ENCODE results near the gene CIDEA.

The CIDEA gene

DNA sequence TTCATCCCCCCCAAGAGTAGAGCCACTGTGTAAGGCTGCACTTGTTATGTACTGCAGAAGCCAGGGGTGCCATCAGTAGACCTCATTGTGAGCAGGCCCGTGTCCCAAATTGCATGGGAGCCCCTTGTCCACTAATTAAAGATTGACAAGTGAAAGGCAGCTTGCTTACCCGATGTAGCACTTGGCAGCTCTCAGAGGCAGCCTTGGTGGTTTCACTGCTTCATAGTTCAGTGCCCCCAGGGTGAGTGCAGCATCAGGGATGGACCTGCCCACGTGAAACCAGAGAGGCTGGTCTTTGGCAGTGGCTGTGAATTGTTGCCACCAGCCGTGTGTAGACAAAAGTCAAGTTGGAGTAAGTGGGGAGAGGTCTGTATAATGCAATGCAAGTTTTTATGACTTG, 67.2 kb downstream of the CIDEA start:
- no peak overlapping the region for H3K27ac ChIP-seq (ENCODE audit: low read length)
- H3K4me3 ChIP-seq (ENCODE audit: low read length) = no peak overlapping the region
- peaks cover 16% of the 10 kb centered on the region for H3K36me3 ChIP-seq (ENCODE audit: control insufficient read depth, insufficient read depth, low read length)
- H3K27me3 ChIP-seq (ENCODE audit: control insufficient read depth, insufficient read depth, low read length) = no peaks in the 10 kb centered on the region
- no peaks in the 10 kb centered on the region; the same call in 1 of the 2 replicates for H3K4me1 ChIP-seq (ENCODE audit: control insufficient read depth, insufficient read depth, low read length)
- DNase-seq (ENCODE audit: low read depth, low spot score) = no peak
- WGBS (ENCODE audit: insufficient coverage, insufficient read length) = no CpG with 5 or more reads among the region's 4 CpGs
- H3K9me3 ChIP-seq (ENCODE audit: control insufficient read depth, insufficient read depth, low read length) = no peaks in the 10 kb centered on the region

DNA sequence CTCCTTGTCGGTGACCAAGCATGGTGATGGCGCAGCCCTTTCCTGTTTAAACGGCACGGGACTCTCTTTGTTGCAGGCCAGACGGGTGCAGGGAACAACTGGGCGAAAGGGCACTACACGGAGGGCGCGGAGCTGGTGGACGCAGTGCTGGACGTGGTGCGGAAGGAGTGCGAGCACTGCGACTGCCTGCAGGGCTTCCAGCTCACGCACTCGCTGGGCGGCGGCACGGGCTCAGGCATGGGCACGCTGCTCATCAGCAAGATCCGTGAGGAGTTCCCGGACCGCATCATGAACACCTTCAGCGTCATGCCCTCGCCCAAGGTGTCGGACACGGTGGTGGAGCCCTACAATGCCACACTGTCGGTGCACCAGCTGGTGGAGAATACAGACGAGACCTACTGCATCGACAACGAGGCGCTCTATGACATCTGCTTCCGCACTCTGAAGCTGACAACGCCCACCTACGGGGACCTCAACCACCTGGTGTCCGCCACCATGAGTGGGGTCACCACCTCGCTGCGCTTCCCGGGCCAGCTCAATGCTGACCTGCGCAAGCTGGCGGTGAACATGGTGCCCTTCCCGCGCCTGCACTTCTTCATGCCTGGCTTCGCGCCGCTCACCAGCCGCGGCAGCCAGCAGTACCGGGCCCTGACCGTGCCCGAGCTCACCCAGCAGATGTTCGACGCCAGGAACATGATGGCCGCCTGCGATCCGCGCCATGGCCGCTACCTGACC, 71.0 kb downstream of the CIDEA start:
- WGBS (ENCODE audit: insufficient coverage, insufficient read length) = no CpG with 5 or more reads among the region's 58 CpGs
- H3K27ac ChIP-seq (ENCODE audit: low read length) = no peak overlapping the region
- no peaks in the 10 kb centered on the region for H3K9me3 ChIP-seq (ENCODE audit: control insufficient read depth, insufficient read depth, low read length)
- no peaks in the 10 kb centered on the region for H3K27me3 ChIP-seq (ENCODE audit: control insufficient read depth, insufficient read depth, low read length)
- H3K36me3 ChIP-seq (ENCODE audit: control insufficient read depth, insufficient read depth, low read length) = peaks cover 23% of the 10 kb centered on the region
- H3K4me1 ChIP-seq (ENCODE audit: control insufficient read depth, insufficient read depth, low read length) = no peaks in the 10 kb centered on the region; the same call in 1 of the 2 replicates
- no peak for DNase-seq (ENCODE audit: low read depth, low spot score)
- H3K4me3 ChIP-seq (ENCODE audit: low read length) = no peak overlapping the region

- H3K36me3 ChIP-seq (ENCODE audit: control insufficient read depth, insufficient read depth, low read length) = peaks cover 24% of the 10 kb centered on the region
Observed at GRCh38 chr18:12325726-12326245, 71.6 kb downstream of the CIDEA start.

DNA sequence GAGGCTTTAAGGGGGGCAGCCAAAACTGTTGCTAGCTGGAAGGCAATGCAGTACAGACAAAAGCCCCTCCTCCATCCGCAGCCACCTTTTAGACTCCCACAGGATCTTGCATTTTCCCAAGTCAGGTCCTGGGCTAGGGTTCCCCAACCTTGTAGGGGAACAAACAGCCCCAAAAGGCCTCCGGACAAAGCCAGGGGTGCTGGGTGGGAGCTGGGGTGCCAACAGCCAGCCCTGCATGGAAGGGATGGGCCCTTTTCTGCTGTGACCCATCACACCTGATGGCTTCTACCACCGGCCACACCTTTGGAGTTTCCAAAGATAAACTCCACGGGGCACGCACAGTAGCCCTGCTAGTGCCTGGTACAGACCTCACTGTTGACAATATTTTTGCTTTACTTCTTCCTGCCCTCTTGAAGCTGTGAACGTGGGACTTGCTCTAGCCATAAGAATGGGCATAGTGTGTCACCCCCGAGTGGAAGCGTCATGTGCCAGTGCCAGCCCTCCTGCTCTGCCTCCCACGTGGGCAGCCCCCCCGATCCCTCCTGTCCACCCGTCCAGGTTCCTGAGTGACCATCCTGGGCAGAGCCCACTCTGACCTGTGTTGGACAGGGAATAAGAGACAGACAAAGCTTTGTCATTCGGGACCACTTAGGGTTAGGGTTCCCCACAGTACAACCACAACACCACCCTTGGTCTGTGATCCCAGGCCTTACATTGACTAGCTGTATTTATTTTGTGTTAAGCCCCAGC, 72.7 kb downstream of the CIDEA start:
- no peak overlapping the region for H3K4me3 ChIP-seq (ENCODE audit: low read length)
- no peaks in the 10 kb centered on the region for H3K9me3 ChIP-seq (ENCODE audit: control insufficient read depth, insufficient read depth, low read length)
- no peak for DNase-seq (ENCODE audit: low read depth, low spot score)
- no peaks in the 10 kb centered on the region for H3K27me3 ChIP-seq (ENCODE audit: control insufficient read depth, insufficient read depth, low read length)
- H3K36me3 ChIP-seq (ENCODE audit: control insufficient read depth, insufficient read depth, low read length) = peaks cover 25% of the 10 kb centered on the region
- H3K27ac ChIP-seq (ENCODE audit: low read length) = no peak overlapping the region
- no CpG with 5 or more reads among the region's 12 CpGs for WGBS (ENCODE audit: insufficient coverage, insufficient read length)
- H3K4me1 ChIP-seq (ENCODE audit: control insufficient read depth, insufficient read depth, low read length) = no peaks in the 10 kb centered on the region; the same call in 1 of the 2 replicates

More at GRCh38 chr18:12325726-12326245, 71.6 kb downstream of the CIDEA start:
- Histone ChIP-seq H3K4me3 (ENCODE audit: low read length) (no peak overlapping the region), H3K9me3 (ENCODE audit: control insufficient read depth, insufficient read depth, low read length) (no peaks in the 10 kb centered on the region), H3K27me3 (ENCODE audit: control insufficient read depth, insufficient read depth, low read length) (no peaks in the 10 kb centered on the region), H3K4me1 (ENCODE audit: control insufficient read depth, insufficient read depth, low read length) (no peaks in the 10 kb centered on the region; the same call in 1 of the 2 replicates), H3K27ac (ENCODE audit: low read length) (no peak overlapping the region)
- WGBS (ENCODE audit: insufficient coverage, insufficient read length) = no CpG with 5 or more reads among the region's 29 CpGs
- DNase-seq (ENCODE audit: low read depth, low spot score) = no peak
